Hippocampal formation (tissue), 2 donors: ENCODE data around the gene CNOT10.
"Not testable (repeated sequence)": the region's sequence is repeated elsewhere in the genome, so short reads cannot be mapped to it uniquely, and the experiment has no call there.

Experiments used
- DNase-seq, 2 donors: peaks; one replicate each; lab custom pipeline; 2025; lab: John Stamatoyannopoulos, UW

CNOT10 gene

GRCh38 chr3:32684800-32685542 is at the start of gene CNOT10:
Gene CNOT10, plus strand, starts transcription at chr3:32685188. Its CDS starts 273 bp downstream, at chr3:32685461.
- DNase-seq, result peak; percentile 94 to 95

GRCh38 chr3:32640939-32641338 is 44.0 kb upstream of the CNOT10 start:
- DNase-seq, result no peak

- DNase-seq, result no peak
Measured at GRCh38 chr3:32641356-32641755, 43.6 kb upstream of the CNOT10 start.

- no peak for DNase-seq
Measured at GRCh38 chr3:32643354-32643753, 41.6 kb upstream of the CNOT10 start.

GRCh38 chr3:32643816-32644215 is 41.2 kb upstream of the CNOT10 start:
- DNase-seq, result no peak

- no peak for DNase-seq
Measured at GRCh38 chr3:32644380-32644779, 40.6 kb upstream of the CNOT10 start.

- no peak for DNase-seq
Measured at GRCh38 chr3:32646761-32647160, 38.2 kb upstream of the CNOT10 start.

- not testable (repeated sequence) for DNase-seq
Measured at GRCh38 chr3:32652337-32653100, 32.5 kb upstream of the CNOT10 start.

- no peak for DNase-seq
Measured at GRCh38 chr3:32655167-32655566, 29.8 kb upstream of the CNOT10 start.

- DNase-seq, result no peak
Measured at GRCh38 chr3:32660634-32661033, 24.4 kb upstream of the CNOT10 start.

GRCh38 chr3:32662647-32663046 is 22.3 kb upstream of the CNOT10 start:
- no peak for DNase-seq

- DNase-seq, result peak in 1 of 2 donors; percentile 51
Measured at GRCh38 chr3:32664630-32665075, 20.3 kb upstream of the CNOT10 start.

GRCh38 chr3:32667072-32667582 is 17.9 kb upstream of the CNOT10 start:
- no peak for DNase-seq

GRCh38 chr3:32669226-32669625 is 15.8 kb upstream of the CNOT10 start:
- not testable (repeated sequence) for DNase-seq

GRCh38 chr3:32673730-32674129 is 11.3 kb upstream of the CNOT10 start:
- DNase-seq, result not testable (repeated sequence)

- no peak for DNase-seq
Measured at GRCh38 chr3:32675164-32675563, 9.8 kb upstream of the CNOT10 start.

- DNase-seq, result no peak
Measured at GRCh38 chr3:32675650-32676049, 9.3 kb upstream of the CNOT10 start.

- no peak for DNase-seq
Measured at GRCh38 chr3:32681811-32682210, 3.2 kb upstream of the CNOT10 start.

- no peak for DNase-seq
Measured at GRCh38 chr3:32684029-32684799, 774 bp upstream of the CNOT10 start.

- no peak for DNase-seq
Measured at GRCh38 chr3:32685543-32686185, 676 bp downstream of the CNOT10 start.

GRCh38 chr3:32686713-32687112 is 1.7 kb downstream of the CNOT10 start:
- no peak for DNase-seq

GRCh38 chr3:32691847-32692246 is 6.9 kb downstream of the CNOT10 start:
- DNase-seq, result no peak
